ENCODE data around the gene ATXN7L2. TPM values are rescaled to one million over a fixed set of nuclear protein-coding genes. Genes with fewer than 3 reads are reported as not detected.
"Not testable (repeated sequence)": the region's sequence is repeated elsewhere in the genome, so short reads cannot be mapped to it uniquely, and the experiment has no call there.

The ATXN7L2 gene, protein sequence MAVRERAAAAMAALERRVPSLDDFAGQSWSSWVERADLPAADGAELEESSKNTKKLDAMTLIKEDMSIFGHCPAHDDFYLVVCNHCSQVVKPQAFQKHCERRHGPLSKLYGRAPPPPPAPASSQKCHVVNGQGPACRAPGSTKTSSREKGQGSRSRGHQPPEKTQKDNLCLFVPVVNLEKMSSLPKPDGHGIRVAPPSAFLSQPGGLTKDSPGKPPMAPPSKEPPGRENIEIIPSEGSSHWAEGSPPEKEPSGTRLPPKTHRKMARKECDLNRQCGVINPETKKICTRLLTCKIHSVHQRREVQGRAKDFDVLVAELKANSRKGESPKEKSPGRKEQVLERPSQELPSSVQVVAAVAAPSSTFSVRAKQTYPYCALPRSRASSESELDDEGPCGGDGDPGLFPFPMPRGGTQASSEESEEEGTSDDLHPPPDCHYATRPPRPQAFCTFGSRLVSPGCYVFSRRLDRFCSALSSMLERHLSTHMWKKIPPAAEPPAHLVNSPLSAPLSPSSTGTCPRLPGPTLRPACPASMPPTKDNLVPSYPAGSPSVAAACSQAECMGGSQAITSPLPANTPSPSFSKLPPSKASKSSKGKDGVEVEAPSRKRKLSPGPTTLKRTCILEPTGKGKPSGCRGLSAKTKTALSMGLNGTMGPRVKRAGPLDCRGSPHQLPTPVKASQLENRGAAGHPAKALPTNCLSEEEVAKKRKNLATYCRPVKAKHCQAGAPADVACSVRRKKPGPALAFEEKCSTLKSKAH
- 0.90 and 1.3 TPM in 2 replicates for total RNA-seq

DNA sequence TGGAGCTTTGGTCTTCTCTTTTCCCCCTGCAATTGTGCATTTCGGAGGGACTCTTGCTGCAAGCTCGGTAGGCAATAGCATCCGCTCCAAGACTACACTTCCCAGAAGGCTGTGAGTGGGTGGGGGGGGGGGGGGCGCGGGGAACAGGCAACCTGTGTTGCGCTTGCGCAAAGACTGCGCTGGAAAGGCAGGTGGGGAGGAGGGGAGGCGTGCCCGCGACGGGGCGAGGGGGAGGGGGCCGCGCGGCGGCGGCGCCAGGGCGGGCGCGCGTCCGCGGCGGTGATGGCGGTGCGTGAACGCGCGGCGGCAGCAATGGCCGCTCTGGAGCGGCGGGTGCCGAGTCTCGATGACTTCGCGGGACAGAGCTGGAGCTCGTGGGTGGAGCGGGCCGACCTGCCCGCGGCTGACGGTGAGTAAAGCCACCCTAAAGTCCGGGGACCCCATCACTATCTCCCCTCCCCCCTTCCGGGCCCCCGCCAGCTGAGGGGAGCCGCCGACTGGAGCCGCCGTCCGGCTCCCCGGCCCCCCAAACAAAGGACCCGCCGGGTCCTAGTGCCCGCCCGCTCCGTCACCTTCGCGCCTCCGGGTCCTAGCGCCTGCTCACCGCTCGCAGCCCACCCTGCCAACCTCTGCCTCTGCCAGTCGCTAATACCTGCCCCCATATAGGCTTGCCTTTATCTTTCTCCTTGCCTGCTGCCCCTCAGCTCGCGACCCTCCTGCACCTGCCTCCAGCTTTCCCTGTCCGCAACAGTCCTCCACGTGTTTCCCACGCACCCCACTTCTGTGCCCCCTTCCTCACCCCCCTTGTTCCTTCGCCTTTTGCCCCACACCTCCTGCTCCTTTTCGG lies at the start of gene ATXN7L2:
Gene ATXN7L2, plus strand, starts transcription at position 234 of the 847 bp plus-strand sequence. Its CDS starts 49 bp downstream, at position 283.
- DNase-seq (ENCODE audit: low read depth in 2 of 2) = peak; percentile 82 to 89

DNA sequence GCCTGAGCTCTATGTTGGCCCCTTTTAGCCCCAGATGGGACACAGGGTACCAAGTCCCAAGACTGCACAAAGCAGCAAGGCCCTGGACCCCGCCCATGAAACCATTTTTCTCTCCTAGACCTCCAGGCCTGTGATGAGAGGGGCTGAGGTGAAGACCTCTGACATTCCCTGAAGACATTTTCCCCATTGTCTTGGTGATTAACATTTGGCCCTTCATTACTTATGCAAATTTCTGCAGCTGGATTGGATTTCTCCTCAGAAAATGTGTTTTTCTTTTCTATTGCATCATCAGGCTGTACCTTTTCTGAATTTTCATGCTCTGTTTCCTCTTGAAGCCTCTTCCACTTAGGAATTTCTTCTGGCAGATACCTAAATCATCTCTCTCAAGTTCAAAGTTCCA lies 49.2 kb upstream of the ATXN7L2 start:
- no peak for DNase-seq (ENCODE audit: low read depth in 2 of 2)

DNA sequence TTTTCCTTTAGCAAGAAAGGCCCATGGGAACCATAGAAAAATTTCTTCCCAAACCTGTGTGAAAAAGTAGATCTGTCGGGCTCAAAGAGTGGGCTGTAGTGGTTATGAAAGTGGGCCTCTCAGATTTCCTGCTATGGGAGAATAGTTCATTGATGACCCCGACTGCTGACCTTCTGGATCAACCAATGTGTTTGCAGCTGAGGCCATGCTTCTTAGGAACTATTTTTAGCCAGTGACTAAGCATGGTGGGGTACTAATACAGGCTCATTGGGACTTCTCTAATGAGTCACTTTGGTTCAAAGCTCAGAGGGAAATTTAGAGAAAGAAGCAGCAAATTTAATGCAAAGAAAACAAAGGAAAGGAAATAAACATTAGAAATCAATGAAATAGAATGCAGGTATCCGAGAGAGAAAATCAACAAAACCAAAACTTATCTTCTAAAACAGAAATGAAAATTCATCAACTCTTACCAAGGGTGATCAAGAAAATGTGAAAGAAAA lies 44.9 kb upstream of the ATXN7L2 start:
- peak; percentile 4 to 57 for DNase-seq (ENCODE audit: low read depth in 2 of 2)

DNA sequence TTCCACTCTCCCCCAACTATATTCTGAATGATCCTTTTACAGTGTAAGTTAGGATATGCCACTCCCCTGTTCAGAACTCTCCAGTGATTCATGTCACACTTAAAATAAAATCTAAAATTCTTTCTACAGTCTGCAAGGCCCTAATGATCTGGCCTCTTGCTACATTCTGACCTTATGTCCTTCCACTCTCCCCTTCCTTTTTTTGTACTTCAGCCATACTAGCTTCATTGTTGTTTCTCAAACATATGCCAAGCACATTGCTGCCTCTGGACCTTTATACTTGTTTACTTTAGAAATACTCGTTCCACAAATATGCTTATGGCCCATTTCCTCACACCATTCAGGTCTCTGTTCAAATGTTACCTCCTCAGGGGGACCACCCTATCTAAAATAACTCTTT lies 42.6 kb upstream of the ATXN7L2 start:
- DNase-seq (ENCODE audit: low read depth in 2 of 2) = no peak

DNA sequence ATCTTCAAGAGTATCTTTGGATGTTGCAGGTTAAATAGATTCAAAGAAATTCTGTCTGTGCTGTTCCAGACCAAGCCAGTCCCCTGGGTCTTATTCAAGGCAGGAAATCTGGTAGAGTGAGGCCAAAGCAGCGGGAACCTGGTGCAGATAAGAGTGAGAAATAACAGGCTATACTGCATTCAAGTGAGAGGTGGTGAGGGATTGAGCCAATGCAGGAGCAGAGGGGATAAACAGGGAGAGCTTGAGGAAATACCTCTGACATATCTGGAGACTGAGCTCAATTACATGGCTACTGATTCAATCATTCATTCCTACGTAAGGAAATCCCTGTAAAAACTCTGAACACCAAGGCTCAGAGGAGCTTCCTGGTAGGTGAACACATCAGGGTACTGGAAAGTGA lies 40.2 kb upstream of the ATXN7L2 start:
- no peak for DNase-seq (ENCODE audit: low read depth in 2 of 2)

DNA sequence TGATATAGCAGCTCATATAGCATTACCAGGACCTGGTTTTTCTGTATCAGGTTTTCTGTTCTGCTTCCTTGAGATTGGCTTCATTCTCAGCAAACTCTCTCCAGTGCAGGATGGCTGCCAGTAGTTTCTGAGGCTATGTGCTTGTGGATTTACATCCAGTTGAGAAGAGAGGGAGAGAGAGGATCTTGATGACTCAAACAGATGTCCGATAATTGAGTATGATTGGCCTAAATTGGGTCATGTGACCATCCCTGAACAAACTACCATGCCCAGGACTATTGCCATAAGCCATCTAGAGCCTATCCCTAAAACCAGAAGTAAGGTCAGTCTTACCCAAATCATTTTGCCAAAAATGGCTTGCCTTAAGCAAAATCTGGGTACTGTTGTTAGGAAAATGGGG lies 39.4 kb upstream of the ATXN7L2 start:
- DNase-seq (ENCODE audit: low read depth in 2 of 2) = no peak

DNA sequence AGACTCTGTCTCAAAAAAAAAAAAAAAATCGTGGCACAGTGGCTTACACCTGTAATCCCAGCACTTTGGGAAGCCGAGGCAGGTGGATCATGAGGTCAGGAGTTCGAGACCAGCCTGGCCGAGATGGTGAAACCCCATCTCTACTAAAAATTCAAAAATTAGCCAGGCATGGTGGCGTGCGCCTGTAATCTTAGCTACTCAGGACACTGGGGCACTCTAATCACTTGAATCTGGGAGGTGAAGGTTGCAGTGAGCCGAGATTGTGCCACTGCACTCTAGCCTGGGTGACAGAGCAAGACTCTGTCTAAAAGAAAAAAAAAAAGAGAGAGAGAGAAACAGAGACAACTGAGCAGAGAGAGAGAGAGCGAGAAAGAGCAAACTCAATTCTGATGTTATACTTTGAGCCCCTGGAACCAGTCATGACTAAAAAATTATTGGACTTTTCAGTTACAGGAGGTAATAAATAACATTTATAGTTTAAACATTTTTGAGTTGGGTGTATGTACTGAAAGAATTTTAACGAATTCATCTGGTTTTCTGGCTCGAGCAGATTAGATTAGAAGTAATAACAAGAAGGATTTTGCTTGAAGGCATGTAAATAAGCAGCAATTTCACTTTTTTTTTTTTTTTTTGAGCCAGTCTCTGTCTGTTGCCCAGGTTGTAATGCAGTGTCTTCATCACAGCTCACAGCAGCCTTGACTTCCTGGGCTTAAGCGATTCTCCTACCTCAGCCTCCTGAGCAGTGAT lies 37.6 kb upstream of the ATXN7L2 start:
- not testable (repeated sequence) for DNase-seq (ENCODE audit: low read depth in 2 of 2)

DNA sequence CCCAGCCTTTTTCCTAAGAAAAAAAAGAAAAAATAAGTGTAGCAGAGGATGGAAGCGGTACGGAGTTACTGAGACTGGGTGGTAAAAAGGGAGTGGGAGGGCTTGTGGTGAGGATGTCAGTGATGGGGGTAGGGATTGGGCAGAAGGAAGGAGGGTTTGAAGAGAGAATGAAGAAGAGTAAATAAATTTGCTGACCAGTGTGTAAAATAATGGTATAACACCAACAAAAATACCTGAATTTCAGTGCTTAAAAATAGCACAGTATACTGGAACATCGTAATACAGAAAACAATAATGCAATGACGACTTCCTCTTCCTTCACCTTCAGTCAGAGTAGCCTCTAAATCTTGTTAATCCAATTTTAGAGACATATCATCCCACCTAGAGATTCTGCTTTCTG lies 36.2 kb upstream of the ATXN7L2 start:
- no peak for DNase-seq (ENCODE audit: low read depth in 2 of 2)

DNA sequence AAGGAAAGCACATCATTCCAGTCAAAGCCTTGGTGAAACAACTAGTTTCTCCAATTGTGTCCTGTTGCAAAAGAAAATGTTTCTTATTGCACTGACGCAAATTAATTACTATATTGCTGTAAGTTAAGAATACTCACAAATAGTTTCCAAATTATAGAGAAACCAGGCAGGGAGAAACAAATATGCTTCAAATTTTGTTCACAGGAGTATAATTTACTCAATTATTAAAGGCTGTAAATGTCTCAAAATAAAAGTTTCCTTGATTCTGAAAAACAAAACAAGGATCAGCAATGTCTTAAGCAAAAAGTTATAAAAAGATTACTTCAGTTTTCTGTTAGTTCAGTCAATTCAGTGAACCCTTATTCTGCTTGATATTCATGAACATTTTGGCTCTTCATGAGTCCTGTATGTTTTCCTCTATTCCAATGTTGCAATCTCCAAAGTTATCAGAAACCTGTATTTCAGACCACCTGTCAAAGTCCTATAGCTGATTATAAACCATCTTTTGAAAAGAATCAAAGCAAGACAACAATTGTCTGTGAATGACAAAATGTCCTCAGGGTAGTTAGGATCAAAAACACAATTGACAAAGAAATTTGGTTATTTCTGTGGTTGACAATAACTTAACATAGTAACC lies 29.1 kb upstream of the ATXN7L2 start:
- no peak for DNase-seq (ENCODE audit: low read depth in 2 of 2)

DNA sequence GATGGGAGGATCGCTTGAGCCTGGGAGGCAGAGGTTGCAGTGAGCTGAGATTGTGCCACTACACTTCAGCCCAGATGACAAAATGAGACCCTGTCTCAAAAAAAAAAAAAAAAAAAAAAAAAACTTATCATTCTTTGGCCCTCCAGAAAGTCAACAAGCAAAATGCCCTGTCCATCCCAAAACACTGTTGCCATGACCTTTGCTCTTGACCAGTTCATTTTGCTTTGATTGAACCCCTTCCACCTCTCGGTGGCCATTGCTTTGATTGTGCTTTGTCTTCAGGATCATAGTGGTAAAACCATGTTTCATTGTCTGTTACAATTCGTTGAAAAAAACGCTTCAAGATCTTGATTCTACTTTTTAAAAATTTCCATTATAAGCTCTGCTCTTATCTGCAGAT lies 25.9 kb upstream of the ATXN7L2 start:
- DNase-seq (ENCODE audit: low read depth in 2 of 2) = no peak

DNA sequence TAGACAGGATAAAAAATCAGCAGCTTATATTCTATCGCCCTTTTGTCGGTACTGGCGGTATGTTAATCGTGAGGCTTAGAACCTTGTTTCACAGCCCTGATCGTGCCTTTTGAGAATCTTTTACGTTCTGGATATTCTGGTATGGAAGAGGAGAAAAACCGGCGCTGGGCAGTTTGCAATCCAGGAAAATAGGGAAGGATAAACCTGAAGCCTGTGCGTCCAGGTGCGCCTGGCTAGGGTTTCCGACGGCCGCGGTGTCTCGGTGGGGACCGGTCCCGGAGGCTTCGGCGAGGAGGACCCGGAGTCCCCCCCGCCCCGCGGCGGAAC lies 17.6 kb upstream of the ATXN7L2 start:
- no peak for DNase-seq (ENCODE audit: low read depth in 2 of 2)

DNA sequence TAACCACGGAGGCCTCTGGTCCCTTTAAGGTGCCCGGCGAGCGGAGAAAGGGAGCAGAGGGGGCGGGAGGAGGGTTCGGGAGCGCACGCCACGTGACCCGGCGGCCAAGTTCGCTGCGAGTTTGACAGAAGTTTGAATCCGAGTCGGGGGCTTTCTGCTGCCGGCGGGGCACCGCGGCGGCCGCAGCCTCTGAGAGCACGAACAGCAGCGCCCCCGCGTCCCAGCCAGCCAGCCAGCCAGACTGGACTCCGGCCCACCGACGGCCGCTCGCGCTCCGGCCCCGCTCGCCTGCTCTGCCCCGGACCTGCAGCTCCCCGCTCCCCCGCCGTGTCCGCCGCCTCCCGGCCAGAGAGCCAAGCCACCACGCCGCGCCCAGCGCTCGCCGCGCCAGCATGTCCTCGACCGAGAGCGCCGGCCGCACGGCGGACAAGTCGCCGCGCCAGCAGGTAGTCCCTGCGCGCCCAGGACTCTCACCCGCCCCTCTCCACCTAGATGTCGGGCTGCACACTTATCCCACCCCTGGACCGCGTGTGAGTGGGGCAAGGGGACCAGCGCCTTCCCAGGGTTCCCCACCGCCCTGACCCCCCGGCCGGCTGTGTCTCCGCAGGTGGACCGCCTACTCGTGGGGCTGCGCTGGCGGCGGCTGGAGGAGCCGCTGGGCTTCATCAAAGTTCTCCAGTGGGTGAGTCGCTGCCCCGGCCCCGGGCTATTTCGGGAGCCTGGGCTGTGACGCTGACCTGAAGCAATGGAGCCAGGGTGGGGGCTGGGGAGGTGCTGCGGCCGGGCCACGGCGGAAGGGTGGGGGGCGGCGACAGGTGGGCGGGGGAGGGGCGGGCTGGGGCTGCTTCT lies 17.0 kb upstream of the ATXN7L2 start, which contains the start of gene SYPL2:
Gene SYPL2, plus strand, starts transcription at position 95 of the 849 bp plus-strand sequence. Its CDS starts 298 bp downstream, at position 393.
- peak in 1 of 2 donors; percentile 27 for DNase-seq (ENCODE audit: low read depth in 2 of 2)

DNA sequence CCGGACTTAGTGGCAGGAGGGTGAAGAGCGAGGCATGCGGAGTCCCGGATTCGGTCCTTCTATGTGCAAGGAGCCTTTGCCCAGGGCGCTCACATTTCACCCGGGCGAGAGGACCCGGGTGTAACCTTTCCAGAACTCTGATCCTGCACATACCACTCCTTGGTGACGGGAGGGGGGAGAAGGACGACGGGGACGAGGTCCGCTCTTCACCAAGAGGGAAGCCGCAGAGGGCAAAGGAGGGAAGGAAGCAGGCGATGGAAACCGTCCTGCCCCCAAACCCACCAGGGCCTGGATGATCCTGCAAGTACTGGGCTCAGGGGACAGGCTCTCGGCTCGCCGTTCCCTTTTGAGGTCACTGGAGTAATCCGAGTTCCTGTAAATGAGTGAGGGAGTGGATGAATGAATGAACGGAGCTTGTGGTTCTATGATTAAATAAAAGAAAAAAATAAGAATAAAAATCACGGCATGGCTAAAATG lies 16.4 kb upstream of the ATXN7L2 start:
- no peak for DNase-seq (ENCODE audit: low read depth in 2 of 2)

DNA sequence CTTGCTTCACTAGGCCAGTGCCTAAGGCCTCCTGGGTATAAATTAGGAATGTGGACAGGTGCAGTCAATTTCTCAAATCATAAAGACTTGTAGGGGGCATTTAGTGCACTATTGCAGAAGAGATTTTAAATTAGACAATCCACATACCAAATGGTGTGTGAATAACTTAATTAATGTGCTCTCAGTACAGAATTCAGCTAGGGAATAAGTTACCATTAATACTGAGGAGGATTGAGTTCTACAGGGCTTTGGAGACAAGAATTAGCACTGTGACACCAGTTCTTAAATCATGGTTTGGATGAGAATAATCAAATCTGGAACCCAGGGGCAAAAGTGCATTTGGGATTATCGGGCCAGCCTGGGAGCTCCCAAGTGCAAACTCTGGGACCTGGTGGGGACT lies 15.6 kb upstream of the ATXN7L2 start:
- DNase-seq (ENCODE audit: low read depth in 2 of 2) = no peak

DNA sequence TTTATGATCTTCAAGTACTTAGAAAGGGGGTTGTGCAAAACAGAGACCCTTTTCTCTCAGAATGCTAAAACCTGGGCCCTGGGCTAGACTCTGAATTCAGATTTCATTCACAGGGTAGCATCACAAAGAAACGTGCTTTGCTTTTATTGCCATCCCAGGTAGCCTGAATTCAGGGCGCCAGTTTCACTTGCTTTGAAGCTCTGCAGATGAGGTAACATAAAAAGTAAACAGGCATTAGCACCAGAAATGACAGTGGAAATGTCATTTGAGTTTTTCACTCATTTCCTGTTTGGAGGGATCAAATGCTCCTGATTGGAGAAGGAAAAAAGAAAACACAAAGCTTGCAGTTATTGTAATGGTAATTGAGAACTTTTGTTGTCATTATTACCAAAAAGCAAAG lies 14.8 kb upstream of the ATXN7L2 start:
- DNase-seq (ENCODE audit: low read depth in 2 of 2) = no peak

DNA sequence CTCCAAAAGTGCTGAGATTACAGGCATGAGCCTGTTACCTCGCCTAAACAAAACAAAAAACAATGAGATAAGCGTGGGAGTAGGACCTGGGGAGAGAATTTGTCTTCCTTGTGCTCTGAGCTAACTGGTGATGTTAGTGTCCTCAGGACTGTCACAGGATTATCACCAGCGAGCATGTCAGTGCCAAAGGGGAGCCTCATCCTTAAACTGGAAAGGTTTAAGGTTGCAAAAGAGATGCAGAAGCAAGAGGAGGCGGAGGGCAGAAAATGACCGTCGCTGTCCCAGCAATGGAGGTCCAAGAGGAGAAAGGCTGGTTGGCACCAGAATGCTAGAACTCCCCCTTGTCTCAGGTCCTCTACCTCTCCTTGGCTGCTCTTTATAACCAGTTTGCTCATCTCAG lies 13.5 kb upstream of the ATXN7L2 start:
- no peak for DNase-seq (ENCODE audit: low read depth in 2 of 2)

DNA sequence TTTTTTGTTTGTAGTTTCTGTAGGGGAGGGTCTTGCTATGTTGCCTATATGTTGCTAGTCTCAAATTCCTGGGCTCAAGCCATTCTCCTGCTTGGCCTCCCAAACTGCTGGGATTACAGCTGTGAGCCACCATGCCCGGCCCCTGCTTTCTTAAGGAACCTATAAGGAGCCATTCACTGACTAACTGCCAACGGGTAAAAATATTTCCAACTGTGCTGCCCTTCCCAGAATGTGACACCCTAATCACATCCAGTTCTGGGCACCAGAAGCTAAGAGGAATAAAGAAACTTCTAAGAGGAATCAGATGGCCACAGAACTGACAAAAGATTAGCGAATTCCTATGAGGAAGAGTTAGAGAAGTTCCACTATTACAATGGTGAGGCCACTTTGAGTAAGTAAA lies 10.9 kb upstream of the ATXN7L2 start:
- no peak for DNase-seq (ENCODE audit: low read depth in 2 of 2)

DNA sequence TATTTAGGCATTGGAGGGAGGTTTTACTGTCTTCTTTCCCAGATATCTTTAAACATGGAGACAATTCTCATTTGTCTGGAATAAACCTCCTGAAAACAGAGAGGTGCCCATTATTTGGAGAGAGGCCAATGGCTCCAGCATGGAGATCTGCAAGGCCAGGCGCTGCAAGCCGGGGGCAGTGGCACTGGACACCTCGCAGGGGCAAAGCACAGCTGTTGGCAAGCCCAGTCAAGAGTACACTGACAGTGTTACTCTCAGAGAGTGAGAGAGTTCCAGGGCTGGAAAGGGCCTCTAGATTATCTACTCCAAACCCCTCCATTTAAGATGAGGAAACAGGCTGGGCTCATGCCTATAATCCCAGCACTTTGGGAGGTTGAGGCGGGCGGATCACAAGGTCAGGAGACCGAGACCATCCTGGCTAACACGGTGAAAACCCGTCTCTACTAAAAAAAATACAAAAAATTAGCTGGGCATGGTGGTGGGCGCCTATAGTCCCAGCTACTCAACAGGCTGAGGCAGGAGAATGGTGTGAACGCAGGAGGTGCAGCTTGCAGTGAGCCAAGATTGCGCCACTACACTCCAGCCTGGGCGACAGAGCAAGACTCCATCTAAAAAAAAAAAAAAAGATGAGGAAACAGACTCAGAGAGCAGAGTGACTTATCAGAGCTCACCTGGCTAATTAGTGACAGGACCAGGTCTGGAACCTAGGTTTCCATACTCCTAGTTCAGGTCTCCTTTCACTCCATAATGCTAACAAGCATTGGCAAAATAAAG lies 10.2 kb upstream of the ATXN7L2 start:
- DNase-seq (ENCODE audit: low read depth in 2 of 2) = not testable (repeated sequence)

DNA sequence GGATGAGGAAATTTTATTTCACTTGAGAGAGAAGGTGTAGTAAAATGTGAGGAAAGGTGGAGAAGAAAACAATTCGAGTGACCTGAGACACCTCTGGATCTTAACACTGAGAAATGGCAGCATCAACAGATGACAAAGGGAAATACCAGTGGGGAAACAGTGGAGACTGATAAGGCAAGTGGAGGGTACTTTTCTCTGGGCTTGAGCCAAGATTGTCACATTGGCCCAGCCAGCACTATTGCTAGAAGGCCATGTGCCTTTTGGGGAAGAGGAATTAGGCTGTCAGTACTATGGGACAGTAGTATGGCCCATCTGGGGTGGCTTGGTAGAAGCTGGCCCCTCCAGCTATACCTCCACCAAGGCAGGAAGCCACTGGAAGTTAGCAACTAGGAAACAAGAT lies 9.0 kb upstream of the ATXN7L2 start:
- DNase-seq (ENCODE audit: low read depth in 2 of 2) = no peak
